ENCODE measurements around the gene GRAP. TPM values are rescaled to one million over a fixed set of nuclear protein-coding genes. Genes with fewer than 3 reads are reported as not detected.
"Not testable (repeated sequence)": the region's sequence is repeated elsewhere in the genome, so short reads cannot be mapped to it uniquely, and the experiment has no call there.

Gene GRAP
- total RNA-seq: 1 to 10 TPM; 9.6 to 9.9 TPM

GRCh38 chr17:19046782-19047375, at the start of gene GRAP:
TSS of gene GRAP (minus strand) at chr17:19046957. CDS start at chr17:19046926, 31 bp downstream.
- H3K27ac Mint-ChIP-seq; H3K9me3 Mint-ChIP-seq; H3K4me1 Mint-ChIP-seq (ENCODE audit: low read depth); H3K4me3 Mint-ChIP-seq; intact Hi-C loops (cut with micrococcal nuclease); H3K27me3 Mint-ChIP-seq; DNase-seq; CTCF ChIA-PET; POLR2A ChIA-PET; H3K36me3 Mint-ChIP-seq: not testable (repeated sequence)

GRCh38 chr17:19093684-19094438, 47.1 kb upstream of the GRAP start:
- H3K9me3 Mint-ChIP-seq; H3K36me3 Mint-ChIP-seq; DNase-seq; intact Hi-C loops (cut with micrococcal nuclease); POLR2A ChIA-PET; H3K4me3 Mint-ChIP-seq; H3K27ac Mint-ChIP-seq; H3K4me1 Mint-ChIP-seq (ENCODE audit: low read depth); H3K27me3 Mint-ChIP-seq; CTCF ChIA-PET: not testable (repeated sequence)

- H3K36me3 Mint-ChIP-seq; H3K4me3 Mint-ChIP-seq; H3K4me1 Mint-ChIP-seq (ENCODE audit: low read depth); H3K27ac Mint-ChIP-seq; intact Hi-C loops (cut with micrococcal nuclease); POLR2A ChIA-PET; H3K9me3 Mint-ChIP-seq; CTCF ChIA-PET; H3K27me3 Mint-ChIP-seq; DNase-seq: not testable (repeated sequence)
Measured at GRCh38 chr17:19092737-19093683, 46.3 kb upstream of the GRAP start.

- H3K27me3 Mint-ChIP-seq; H3K4me1 Mint-ChIP-seq (ENCODE audit: low read depth); DNase-seq; intact Hi-C loops (cut with micrococcal nuclease); H3K27ac Mint-ChIP-seq; H3K36me3 Mint-ChIP-seq; POLR2A ChIA-PET; H3K4me3 Mint-ChIP-seq; H3K9me3 Mint-ChIP-seq; CTCF ChIA-PET: not testable (repeated sequence)
Measured at GRCh38 chr17:19090058-19090772, 43.5 kb upstream of the GRAP start.

GRCh38 chr17:19088804-19089685, 42.3 kb upstream of the GRAP start:
- POLR2A ChIA-PET, H3K27me3 Mint-ChIP-seq: not testable (repeated sequence)

GRCh38 chr17:19077386-19077785, 30.6 kb upstream of the GRAP start:
- H3K9me3 Mint-ChIP-seq; H3K36me3 Mint-ChIP-seq; H3K4me1 Mint-ChIP-seq (ENCODE audit: low read depth); H3K27me3 Mint-ChIP-seq; POLR2A ChIA-PET; intact Hi-C loops (cut with micrococcal nuclease); H3K4me3 Mint-ChIP-seq; DNase-seq; CTCF ChIA-PET; H3K27ac Mint-ChIP-seq: not testable (repeated sequence)

More at GRCh38 chr17:19088804-19089685, 42.3 kb upstream of the GRAP start:
- CTCF ChIA-PET; H3K36me3 Mint-ChIP-seq; H3K27ac Mint-ChIP-seq; H3K4me3 Mint-ChIP-seq; H3K9me3 Mint-ChIP-seq; intact Hi-C loops (cut with micrococcal nuclease); H3K4me1 Mint-ChIP-seq (ENCODE audit: low read depth): not testable (repeated sequence)
- peak; percentile 5 for DNase-seq

- POLR2A ChIA-PET; H3K36me3 Mint-ChIP-seq; CTCF ChIA-PET; H3K4me3 Mint-ChIP-seq; H3K4me1 Mint-ChIP-seq (ENCODE audit: low read depth); H3K27ac Mint-ChIP-seq; intact Hi-C loops (cut with micrococcal nuclease); H3K27me3 Mint-ChIP-seq; H3K9me3 Mint-ChIP-seq: not testable (repeated sequence)
- peak; percentile 47 for DNase-seq
Measured at GRCh38 chr17:19076398-19077192, 29.8 kb upstream of the GRAP start.

- DNase-seq; H3K27me3 Mint-ChIP-seq; CTCF ChIA-PET; POLR2A ChIA-PET; H3K4me1 Mint-ChIP-seq (ENCODE audit: low read depth); H3K9me3 Mint-ChIP-seq; H3K27ac Mint-ChIP-seq; H3K36me3 Mint-ChIP-seq; H3K4me3 Mint-ChIP-seq; intact Hi-C loops (cut with micrococcal nuclease): not testable (repeated sequence)
Measured at GRCh38 chr17:19070318-19071168, 23.8 kb upstream of the GRAP start.

GRCh38 chr17:19064378-19064777, 17.6 kb upstream of the GRAP start:
- H3K36me3 Mint-ChIP-seq; H3K9me3 Mint-ChIP-seq; POLR2A ChIA-PET; H3K4me1 Mint-ChIP-seq (ENCODE audit: low read depth); intact Hi-C loops (cut with micrococcal nuclease); H3K27me3 Mint-ChIP-seq; CTCF ChIA-PET: not testable (repeated sequence)
- DNase-seq: peak; percentile 21
- peak overlapping the region; percentile 20 for H3K4me3 Mint-ChIP-seq
- H3K27ac Mint-ChIP-seq: peak overlapping the region; percentile 54

GRCh38 chr17:19063326-19063956, 16.7 kb upstream of the GRAP start:
- H3K4me1 Mint-ChIP-seq (ENCODE audit: low read depth); H3K36me3 Mint-ChIP-seq; POLR2A ChIA-PET; intact Hi-C loops (cut with micrococcal nuclease); H3K9me3 Mint-ChIP-seq; H3K27me3 Mint-ChIP-seq; CTCF ChIA-PET: not testable (repeated sequence)
- H3K27ac Mint-ChIP-seq: peak overlapping the region; percentile 88
- peak; percentile 90 for DNase-seq
- H3K4me3 Mint-ChIP-seq: peak overlapping the region; percentile 71

Measured in activated CD4-positive, alpha-beta memory T cell treated with anti-CD3 and anti-CD28 coated beads for 36 hours (primary cell).